Right atrium auricular region (tissue), 2 donors: Measurements from ENCODE around the gene GRK2. TPM values are rescaled to one million over a fixed set of nuclear protein-coding genes. Genes with fewer than 3 reads are reported as not detected.
A peak's percentile ranks its signal among the peaks of the same experiment; 100 is the strongest.

Source experiments
- DNase-seq: peaks from one replicate; pipeline ENCODE4 v3.0.0-alpha.2; 2019; ENCODE audit warnings: low spot score
- H3K27ac ChIP-seq, 2 donors: fragments of 200-600 bp; sonication (generic); 1 replicate in 1 of 2; 2 replicates in 1 of 2; pipeline ENCODE4 v1.5.1; 2016 to 2019
- H3K27me3 ChIP-seq, 2 donors: fragments of 200-600 bp; sonication (generic); one replicate each; pipeline versions ENCODE4 v1.5.1 to v1.6.0; 2017 to 2019
- H3K36me3 ChIP-seq: fragments of 200-600 bp; sonication (generic); one replicate; pipeline ENCODE4 v1.5.1; 2016
- H3K4me1 ChIP-seq, 2 donors: fragments of 200-600 bp; sonication (generic); one replicate each; pipeline versions ENCODE4 v1.5.1 to v1.6.0; 2017 to 2019
- H3K4me3 ChIP-seq, 2 donors: fragments of 200-600 bp; sonication (generic); 1 replicate in 1 of 2; 2 replicates in 1 of 2; pipeline ENCODE4 v1.5.1; 2017 to 2019; ENCODE audit warnings: mild to moderate bottlenecking in 1 of 2, moderate library complexity in 1 of 2
- H3K9me3 ChIP-seq, 2 donors: fragments of 200-600 bp; sonication (generic); one replicate each; pipeline ENCODE4 v1.5.1; 2019
- CTCF ChIP-seq, 2 donors: fragments of 200-600 bp; sonication (generic); IDR thresholded peaks; one replicate each; pipeline ENCODE4 v1.5.1; 2019; ENCODE audit warnings: antibody characterized with exemption in 2 of 2
- total RNA-seq, 2 donors: library from RNA; depleted of rRNA; stranded (reverse); fragments of >200 nt; gene quantifications; one replicate each; pipeline ENCODE4 v1.1.0, GENCODE V29; 2016

The GRK2 gene
- total RNA-seq, 2 donors from 2014 or later = 52.7 to 55.9 TPM

- Histone ChIP-seq H3K27me3 (no peaks in the 10 kb centered on the region), H3K4me1 (peaks cover 0 to 31% of the 10 kb centered on the region in 2 donors), H3K4me3 (no peak overlapping the region), H3K27ac (no peak overlapping the region), H3K9me3 (peaks cover 3% of the 10 kb centered on the region in 2 donors), H3K36me3 (peaks cover 41% of the 10 kb centered on the region)
- TF ChIP-seq CTCF (IDR thresholded peaks at IDR 0.05) = no peak
- no peak for DNase-seq
Observed at GRCh38 chr11:67300756-67301312, 34.6 kb downstream of the GRK2 start.

- peak overlapping the region; percentile 81 to 82 for H3K27ac ChIP-seq
- no peak overlapping the region for H3K4me3 ChIP-seq
- no peak for DNase-seq
- peaks cover 41% of the 10 kb centered on the region for H3K36me3 ChIP-seq
- H3K27me3 ChIP-seq = no peaks in the 10 kb centered on the region
- TF ChIP-seq CTCF (IDR thresholded peaks at IDR 0.05) = no peak
- no peaks in the 10 kb centered on the region for H3K9me3 ChIP-seq
- peaks cover 0 to 31% of the 10 kb centered on the region in 2 donors for H3K4me1 ChIP-seq
Observed at GRCh38 chr11:67301313-67301921, 35.1 kb downstream of the GRK2 start.

GRCh38 chr11:67301951-67302516 is 35.8 kb downstream of the GRK2 start:
- Histone ChIP-seq H3K27me3 (no peaks in the 10 kb centered on the region), H3K4me3 (peak overlapping the region in 1 of 2 donors; percentile 94), H3K36me3 (peaks cover 35% of the 10 kb centered on the region), H3K9me3 (no peaks in the 10 kb centered on the region), H3K4me1 (peaks cover 0 to 31% of the 10 kb centered on the region in 2 donors), H3K27ac (peak overlapping the region; percentile 81 to 82)
- peak; percentile 77 for DNase-seq
- TF ChIP-seq CTCF (IDR thresholded peaks at IDR 0.05) = no peak

- Histone ChIP-seq H3K27ac (peak overlapping the region; percentile 81 to 82), H3K4me1 (peaks cover 0 to 31% of the 10 kb centered on the region in 2 donors), H3K9me3 (no peaks in the 10 kb centered on the region), H3K36me3 (peaks cover 32% of the 10 kb centered on the region), H3K27me3 (no peaks in the 10 kb centered on the region), H3K4me3 (peak overlapping the region; percentile 74 to 94)
- DNase-seq = no peak
- no peak for TF ChIP-seq CTCF (IDR thresholded peaks at IDR 0.05)
Observed at GRCh38 chr11:67302571-67303131, 36.4 kb downstream of the GRK2 start.

- H3K36me3 ChIP-seq = peaks cover 32% of the 10 kb centered on the region
- no peak for TF ChIP-seq CTCF (IDR thresholded peaks at IDR 0.05)
- peak within 1 kb of the TSS; percentile 74 to 94 for H3K4me3 ChIP-seq
- no peaks in the 10 kb centered on the region for H3K9me3 ChIP-seq
- H3K27me3 ChIP-seq = no peaks in the 10 kb centered on the region
- DNase-seq = no peak
- H3K4me1 ChIP-seq = peaks cover 0 to 31% of the 10 kb centered on the region in 2 donors
- H3K27ac ChIP-seq = peak within 1 kb of the TSS; percentile 81 to 82
Observed at GRCh38 chr11:67303132-67303834, 37.0 kb downstream of the GRK2 start, which contains the start of gene SSH3. Gene SSH3 (plus strand): TSS chr11:67303530. CDS start chr11:67303626, 96 bp downstream.
